SU-DHL-6 (cell line): ENCODE measurements around the gene OR10V1.

Experiments
- CTCF ChIP-seq: fragments of 200-600 bp; sonication (generic); IDR thresholded peaks from one replicate; pipeline ENCODE4 v1.5.1; 2017; ENCODE audit warnings: antibody characterized with exemption, mild to moderate bottlenecking, low read length, moderate library complexity; ENCODE audit not compliant: insufficient read depth, poor library complexity, severe bottlenecking
- EZH2phosphoT487 ChIP-seq: fragments of 200-600 bp; sonication (generic), shearing (Covaris generic); conservative IDR thresholded peaks from 2 replicates; pipeline ENCODE4 v1.6.1; 2018; ENCODE audit warnings: mild to moderate bottlenecking, antibody characterized with exemption, low read length, moderate library complexity, mixed read lengths

GRCh38 chr11:59756558-59756840 lies 42.9 kb upstream of the OR10V1 start:
- TF ChIP-seq CTCF, result no peak
- TF ChIP-seq EZH2phosphoT487, result no peak
